Measurements from ENCODE around the gene DTNA.

DNA sequence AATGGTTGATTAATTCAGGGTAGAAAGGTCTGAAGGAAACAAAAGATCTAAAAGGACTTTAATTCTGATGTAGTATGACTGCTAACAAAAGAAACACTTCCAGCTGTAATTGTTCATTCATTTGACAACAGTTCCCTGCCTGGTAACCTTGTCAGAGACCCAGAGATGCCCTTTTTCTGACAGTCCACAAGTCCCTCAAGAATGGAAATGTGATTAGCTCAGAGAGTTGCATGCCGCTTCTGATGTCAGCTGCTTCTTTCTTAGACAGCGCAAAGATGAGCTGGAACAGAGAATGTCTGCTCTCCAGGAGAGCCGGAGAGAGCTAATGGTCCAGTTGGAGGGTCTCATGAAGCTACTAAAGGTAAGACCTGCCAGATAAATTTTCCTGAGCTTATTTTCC is 153.6 kb downstream of the DTNA start:
- TF ChIP-seq, protein P1, sequence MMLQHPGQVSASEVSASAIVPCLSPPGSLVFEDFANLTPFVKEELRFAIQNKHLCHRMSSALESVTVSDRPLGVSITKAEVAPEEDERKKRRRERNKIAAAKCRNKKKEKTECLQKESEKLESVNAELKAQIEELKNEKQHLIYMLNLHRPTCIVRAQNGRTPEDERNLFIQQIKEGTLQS (IDR thresholded peaks at IDR 0.05) = no peak
- TF ChIP-seq RAD21 (IDR thresholded peaks at IDR 0.05; ENCODE audit: low read depth) (no peak), EZH2 (IDR thresholded peaks at IDR 0.05) (no peak), ZNF274 (IDR thresholded peaks at IDR 0.05; ENCODE audit: low read depth, low read length) (no peak), SP1 (IDR thresholded peaks at IDR 0.05; ENCODE audit: low read depth) (no peak), POLR2A (IDR thresholded peaks at IDR 0.05; ENCODE audit: borderline replicate concordance, extremely low read depth, insufficient read depth, insufficient read length) (no peak), EGR1 (IDR thresholded peaks at IDR 0.05; ENCODE audit: low read depth) (no peak), SRF (IDR thresholded peaks at IDR 0.05; ENCODE audit: low read depth) (no peak), SIN3A (IDR thresholded peaks at IDR 0.05; ENCODE audit: low read depth) (no peak), POLR2AphosphoS5 (IDR thresholded peaks at IDR 0.05; ENCODE audit: low read depth, low read length) (no peak), CBX3 (IDR thresholded peaks at IDR 0.05; ENCODE audit: low read depth) (no peak)
- TF ChIP-seq, protein P2, sequence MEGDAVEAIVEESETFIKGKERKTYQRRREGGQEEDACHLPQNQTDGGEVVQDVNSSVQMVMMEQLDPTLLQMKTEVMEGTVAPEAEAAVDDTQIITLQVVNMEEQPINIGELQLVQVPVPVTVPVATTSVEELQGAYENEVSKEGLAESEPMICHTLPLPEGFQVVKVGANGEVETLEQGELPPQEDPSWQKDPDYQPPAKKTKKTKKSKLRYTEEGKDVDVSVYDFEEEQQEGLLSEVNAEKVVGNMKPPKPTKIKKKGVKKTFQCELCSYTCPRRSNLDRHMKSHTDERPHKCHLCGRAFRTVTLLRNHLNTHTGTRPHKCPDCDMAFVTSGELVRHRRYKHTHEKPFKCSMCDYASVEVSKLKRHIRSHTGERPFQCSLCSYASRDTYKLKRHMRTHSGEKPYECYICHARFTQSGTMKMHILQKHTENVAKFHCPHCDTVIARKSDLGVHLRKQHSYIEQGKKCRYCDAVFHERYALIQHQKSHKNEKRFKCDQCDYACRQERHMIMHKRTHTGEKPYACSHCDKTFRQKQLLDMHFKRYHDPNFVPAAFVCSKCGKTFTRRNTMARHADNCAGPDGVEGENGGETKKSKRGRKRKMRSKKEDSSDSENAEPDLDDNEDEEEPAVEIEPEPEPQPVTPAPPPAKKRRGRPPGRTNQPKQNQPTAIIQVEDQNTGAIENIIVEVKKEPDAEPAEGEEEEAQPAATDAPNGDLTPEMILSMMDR (IDR thresholded peaks at IDR 0.05 in 2 of 3, conservative IDR thresholded peaks at IDR 0.05 in 1 of 3; ENCODE audit: borderline replicate concordance in 1 of 3, insufficient read depth in 1 of 3, low read depth in 2 of 3, low read length in 2 of 3) = no peak
- TF ChIP-seq, protein P3, sequence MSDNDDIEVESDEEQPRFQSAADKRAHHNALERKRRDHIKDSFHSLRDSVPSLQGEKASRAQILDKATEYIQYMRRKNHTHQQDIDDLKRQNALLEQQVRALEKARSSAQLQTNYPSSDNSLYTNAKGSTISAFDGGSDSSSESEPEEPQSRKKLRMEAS (IDR thresholded peaks at IDR 0.05) = no peak
- TF ChIP-seq, protein P4, sequence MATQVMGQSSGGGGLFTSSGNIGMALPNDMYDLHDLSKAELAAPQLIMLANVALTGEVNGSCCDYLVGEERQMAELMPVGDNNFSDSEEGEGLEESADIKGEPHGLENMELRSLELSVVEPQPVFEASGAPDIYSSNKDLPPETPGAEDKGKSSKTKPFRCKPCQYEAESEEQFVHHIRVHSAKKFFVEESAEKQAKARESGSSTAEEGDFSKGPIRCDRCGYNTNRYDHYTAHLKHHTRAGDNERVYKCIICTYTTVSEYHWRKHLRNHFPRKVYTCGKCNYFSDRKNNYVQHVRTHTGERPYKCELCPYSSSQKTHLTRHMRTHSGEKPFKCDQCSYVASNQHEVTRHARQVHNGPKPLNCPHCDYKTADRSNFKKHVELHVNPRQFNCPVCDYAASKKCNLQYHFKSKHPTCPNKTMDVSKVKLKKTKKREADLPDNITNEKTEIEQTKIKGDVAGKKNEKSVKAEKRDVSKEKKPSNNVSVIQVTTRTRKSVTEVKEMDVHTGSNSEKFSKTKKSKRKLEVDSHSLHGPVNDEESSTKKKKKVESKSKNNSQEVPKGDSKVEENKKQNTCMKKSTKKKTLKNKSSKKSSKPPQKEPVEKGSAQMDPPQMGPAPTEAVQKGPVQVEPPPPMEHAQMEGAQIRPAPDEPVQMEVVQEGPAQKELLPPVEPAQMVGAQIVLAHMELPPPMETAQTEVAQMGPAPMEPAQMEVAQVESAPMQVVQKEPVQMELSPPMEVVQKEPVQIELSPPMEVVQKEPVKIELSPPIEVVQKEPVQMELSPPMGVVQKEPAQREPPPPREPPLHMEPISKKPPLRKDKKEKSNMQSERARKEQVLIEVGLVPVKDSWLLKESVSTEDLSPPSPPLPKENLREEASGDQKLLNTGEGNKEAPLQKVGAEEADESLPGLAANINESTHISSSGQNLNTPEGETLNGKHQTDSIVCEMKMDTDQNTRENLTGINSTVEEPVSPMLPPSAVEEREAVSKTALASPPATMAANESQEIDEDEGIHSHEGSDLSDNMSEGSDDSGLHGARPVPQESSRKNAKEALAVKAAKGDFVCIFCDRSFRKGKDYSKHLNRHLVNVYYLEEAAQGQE (IDR thresholded peaks at IDR 0.05; ENCODE audit: low read depth) = no peak

All from HCT116 (cell line).